DND-41 (cell line): ENCODE results near the gene EYA2.

Source experiments
- ATAC-seq: fragments of 200-7000 bp; cut with Tn5 transposase; 3 replicates; pipeline ENCODE4 v1.9.1; 2021; ENCODE audit warnings: low read depth; ENCODE audit not compliant: insufficient read depth
- DNase-seq: peaks from one replicate; pipeline ENCODE4 v3.0.0-alpha.2; 2020
- H2AFZ ChIP-seq: 2 replicates; pipeline ENCODE4 v1.6.0; 2012; ENCODE audit warnings: low read depth, low read length
- H3K27ac ChIP-seq: 2 replicates; pipeline ENCODE4 v1.5.1; 2012; ENCODE audit warnings: low read length, inconsistent platforms
- H3K27me3 ChIP-seq: fragments of 200-600 bp; sonication (generic); 2 replicates; pipeline ENCODE4 v1.6.0; 2012; ENCODE audit warnings: low read length, mild to moderate bottlenecking, inconsistent platforms; ENCODE audit not compliant: insufficient read depth, poor library complexity
- H3K36me3 ChIP-seq: 2 replicates; pipeline ENCODE4 v1.5.1; 2012; ENCODE audit warnings: low read length, inconsistent platforms; ENCODE audit not compliant: insufficient read depth
- H3K4me1 ChIP-seq: 2 replicates; pipeline ENCODE4 v1.5.1; 2012; ENCODE audit warnings: mild to moderate bottlenecking, low read length; ENCODE audit not compliant: insufficient read depth
- H3K4me2 ChIP-seq: 2 replicates; pipeline ENCODE4 v1.6.0; 2012; ENCODE audit warnings: mild to moderate bottlenecking, moderate library complexity, low read length, inconsistent platforms; ENCODE audit not compliant: insufficient read depth
- H3K4me3 ChIP-seq, 2 experiments: fragments of 200-600 bp in 1 of 2; shearing (Covaris generic) in 1 of 2; 2 replicates each; pipeline ENCODE4 v1.5.1; 2012 to 2016; ENCODE audit warnings: inconsistent platforms in 2 of 2, low read length in 2 of 2, mild to moderate bottlenecking in 2 of 2, low read depth in 1 of 2, moderate library complexity in 1 of 2
- H3K79me2 ChIP-seq: 2 replicates; pipeline ENCODE4 v1.6.0; 2012; ENCODE audit warnings: low read length, inconsistent platforms; ENCODE audit not compliant: insufficient read depth
- H3K9ac ChIP-seq: 2 replicates; pipeline ENCODE4 v1.6.0; 2012; ENCODE audit warnings: low read depth, mild to moderate bottlenecking, inconsistent platforms, low read length, moderate library complexity
- H3K9me3 ChIP-seq: 2 replicates; pipeline ENCODE4 v1.5.1; 2012; ENCODE audit warnings: low read length, moderate library complexity, mild to moderate bottlenecking, inconsistent platforms; ENCODE audit not compliant: insufficient read depth, severe bottlenecking
- H4K20me1 ChIP-seq: 2 replicates; pipeline ENCODE4 v1.6.0; 2012; ENCODE audit warnings: low read length; ENCODE audit not compliant: insufficient read depth
- EZH2 ChIP-seq: IDR thresholded peaks from 3 replicates; pipeline ENCODE4 v1.6.1; 2012; ENCODE audit warnings: borderline replicate concordance, low read depth, mild to moderate bottlenecking, moderate library complexity, low read length, inconsistent platforms; ENCODE audit not compliant: severe bottlenecking
- TF ChIP-seq, protein P1 (sequence below): IDR thresholded peaks from 2 replicates; pipeline ENCODE4 v1.5.1; 2012; ENCODE audit warnings: borderline replicate concordance, low read length, moderate library complexity, mild to moderate bottlenecking; ENCODE audit not compliant: poor library complexity, severe bottlenecking; ENCODE audit errors: extremely low read depth

Gene EYA2

GRCh38 chr20:46903937-46904336, 9.3 kb downstream of the EYA2 start:
- H3K4me1 ChIP-seq = no peaks in the 10 kb centered on the region
- no peak overlapping the region for H3K4me2 ChIP-seq
- ATAC-seq = no peak
- no peak overlapping the region for H3K9ac ChIP-seq
- no peaks in the 10 kb centered on the region for H3K79me2 ChIP-seq
- no peak overlapping the region for H3K27ac ChIP-seq
- H3K4me3 ChIP-seq = no peak overlapping the region
- H3K9me3 ChIP-seq = no peaks in the 10 kb centered on the region
- TF ChIP-seq, protein P1, sequence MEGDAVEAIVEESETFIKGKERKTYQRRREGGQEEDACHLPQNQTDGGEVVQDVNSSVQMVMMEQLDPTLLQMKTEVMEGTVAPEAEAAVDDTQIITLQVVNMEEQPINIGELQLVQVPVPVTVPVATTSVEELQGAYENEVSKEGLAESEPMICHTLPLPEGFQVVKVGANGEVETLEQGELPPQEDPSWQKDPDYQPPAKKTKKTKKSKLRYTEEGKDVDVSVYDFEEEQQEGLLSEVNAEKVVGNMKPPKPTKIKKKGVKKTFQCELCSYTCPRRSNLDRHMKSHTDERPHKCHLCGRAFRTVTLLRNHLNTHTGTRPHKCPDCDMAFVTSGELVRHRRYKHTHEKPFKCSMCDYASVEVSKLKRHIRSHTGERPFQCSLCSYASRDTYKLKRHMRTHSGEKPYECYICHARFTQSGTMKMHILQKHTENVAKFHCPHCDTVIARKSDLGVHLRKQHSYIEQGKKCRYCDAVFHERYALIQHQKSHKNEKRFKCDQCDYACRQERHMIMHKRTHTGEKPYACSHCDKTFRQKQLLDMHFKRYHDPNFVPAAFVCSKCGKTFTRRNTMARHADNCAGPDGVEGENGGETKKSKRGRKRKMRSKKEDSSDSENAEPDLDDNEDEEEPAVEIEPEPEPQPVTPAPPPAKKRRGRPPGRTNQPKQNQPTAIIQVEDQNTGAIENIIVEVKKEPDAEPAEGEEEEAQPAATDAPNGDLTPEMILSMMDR = no peak
- no peak for TF ChIP-seq EZH2
- no peaks in the 10 kb centered on the region for H3K36me3 ChIP-seq
- H3K27me3 ChIP-seq = peaks cover 6% of the 10 kb centered on the region
- H2AFZ ChIP-seq = no peak overlapping the region
- no peak for DNase-seq
- H4K20me1 ChIP-seq = no peaks in the 10 kb centered on the region

GRCh38 chr20:46905364-46906125, 10.9 kb downstream of the EYA2 start:
- H3K79me2 ChIP-seq = no peaks in the 10 kb centered on the region
- H3K27me3 ChIP-seq = no peaks in the 10 kb centered on the region
- H3K36me3 ChIP-seq = no peaks in the 10 kb centered on the region
- no peaks in the 10 kb centered on the region for H4K20me1 ChIP-seq
- no peak overlapping the region for H3K9ac ChIP-seq
- H3K9me3 ChIP-seq = no peaks in the 10 kb centered on the region
- H3K4me1 ChIP-seq = no peaks in the 10 kb centered on the region
- ATAC-seq (no peak), DNase-seq (no peak)
- H3K4me3 ChIP-seq = no peak overlapping the region
- TF ChIP-seq EZH2 = no peak
- H3K27ac ChIP-seq = no peak overlapping the region
- H2AFZ ChIP-seq = no peak overlapping the region
- no peak overlapping the region for H3K4me2 ChIP-seq

DNA sequence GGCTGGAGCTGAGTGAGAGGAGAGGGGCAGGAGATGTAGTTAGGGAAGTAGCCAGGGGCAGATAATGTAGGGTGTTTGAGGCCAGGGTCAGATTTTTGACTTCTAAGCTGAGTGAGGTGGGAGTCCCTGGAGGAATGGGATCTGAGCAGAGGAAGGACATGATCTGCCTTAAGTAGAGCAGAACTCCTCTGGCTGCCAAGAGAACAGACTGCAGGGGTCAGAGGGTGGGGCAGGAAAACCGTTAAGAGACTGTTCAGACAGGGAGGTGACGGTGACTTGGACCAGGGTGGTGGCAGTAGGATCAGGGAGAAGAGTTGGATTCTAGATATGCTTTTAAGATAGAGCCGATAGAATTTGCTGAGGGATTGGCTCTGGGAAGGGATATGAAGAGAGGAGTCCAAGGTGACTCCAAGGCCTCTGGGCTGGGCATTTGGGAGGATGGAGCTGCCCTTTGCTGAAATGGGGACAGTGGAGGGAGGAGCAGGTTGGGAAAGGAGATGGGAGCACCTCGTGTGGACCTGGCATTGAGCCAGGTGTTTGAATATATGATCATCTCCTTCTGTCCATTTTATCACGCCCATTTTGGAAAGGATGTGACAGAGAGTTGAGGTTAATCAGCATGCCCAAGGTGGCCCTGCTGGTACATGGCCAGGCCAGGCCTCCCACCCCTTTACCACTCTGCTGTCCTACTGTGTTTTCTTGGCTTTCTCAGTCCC, 18.8 kb downstream of the EYA2 start:
- Histone ChIP-seq H3K27ac (no peak overlapping the region), H3K4me3 (no peak overlapping the region), H3K9me3 (no peaks in the 10 kb centered on the region), H4K20me1 (no peaks in the 10 kb centered on the region), H3K4me1 (no peaks in the 10 kb centered on the region), H2AFZ (no peak overlapping the region), H3K4me2 (no peak overlapping the region), H3K36me3 (no peaks in the 10 kb centered on the region), H3K79me2 (no peaks in the 10 kb centered on the region), H3K9ac (no peak overlapping the region), H3K27me3 (no peaks in the 10 kb centered on the region)
- ATAC-seq (no peak), DNase-seq (no peak)
- TF ChIP-seq EZH2 = no peak
- TF ChIP-seq, protein P1 = no peak

- H3K4me2 ChIP-seq = no peak overlapping the region
- no peaks in the 10 kb centered on the region for H3K79me2 ChIP-seq
- no peak for TF ChIP-seq EZH2
- no peaks in the 10 kb centered on the region for H3K9me3 ChIP-seq
- no peak overlapping the region for H2AFZ ChIP-seq
- H4K20me1 ChIP-seq = no peaks in the 10 kb centered on the region
- H3K27me3 ChIP-seq = no peaks in the 10 kb centered on the region
- H3K9ac ChIP-seq = no peak overlapping the region
- no peak overlapping the region for H3K4me3 ChIP-seq
- ATAC-seq = no peak
- no peak for DNase-seq
- H3K36me3 ChIP-seq = no peaks in the 10 kb centered on the region
- H3K27ac ChIP-seq = no peak overlapping the region
- no peaks in the 10 kb centered on the region for H3K4me1 ChIP-seq
These were observed 20.2 kb downstream of the EYA2 start for GRCh38 chr20:46914789-46915379.
